Activated T-helper 9 cell treated with anti-CD3 and anti-CD28 coated beads, Interleukin-2, amount 50 U/mL, for 16 hours (primary cell): ENCODE results near the gene NACC2.
A peak's percentile ranks its signal among the peaks of the same experiment; 100 is the strongest.

ENCODE experiments used
- DNase-seq: peaks from one replicate; pipeline ENCODE4 v3.0.0-alpha.2; 2020; ENCODE audit warnings: low read depth

The NACC2 gene

GRCh38 chr9:136129176-136129575, 34.1 kb upstream of the NACC2 start:
- DNase-seq: no peak

GRCh38 chr9:136128436-136128835, 33.3 kb upstream of the NACC2 start:
- DNase-seq: no peak

- DNase-seq: no peak
Observed at GRCh38 chr9:136127313-136127712, 32.2 kb upstream of the NACC2 start.

GRCh38 chr9:136124976-136125692, 30.0 kb upstream of the NACC2 start:
- no peak for DNase-seq

- DNase-seq: peak; percentile 69
Observed at GRCh38 chr9:136122425-136123383, 27.6 kb upstream of the NACC2 start.

- DNase-seq: no peak
Observed at GRCh38 chr9:136121801-136122200, 26.7 kb upstream of the NACC2 start.

GRCh38 chr9:136120438-136120844, 25.4 kb upstream of the NACC2 start:
- no peak for DNase-seq

GRCh38 chr9:136119883-136120393, 24.8 kb upstream of the NACC2 start:
- DNase-seq: no peak

- no peak for DNase-seq
Observed at GRCh38 chr9:136119061-136119882, 24.2 kb upstream of the NACC2 start.

GRCh38 chr9:136118320-136119060, 23.4 kb upstream of the NACC2 start, which contains the start of gene TMEM250:
Gene TMEM250, minus strand, starts transcription at chr9:136118875. Its CDS starts 1,975 bp downstream, at chr9:136116900.
- peak; percentile 95 for DNase-seq

GRCh38 chr9:136117916-136118319, 22.8 kb upstream of the NACC2 start:
- no peak for DNase-seq

- no peak for DNase-seq
Observed at GRCh38 chr9:136117291-136117915, 22.3 kb upstream of the NACC2 start.

GRCh38 chr9:136116360-136117098, 21.4 kb upstream of the NACC2 start:
- no peak for DNase-seq

- DNase-seq: no peak
Observed at GRCh38 chr9:136115641-136116359, 20.7 kb upstream of the NACC2 start.

GRCh38 chr9:136115206-136115605, 20.1 kb upstream of the NACC2 start:
- no peak for DNase-seq

GRCh38 chr9:136114610-136115009, 19.5 kb upstream of the NACC2 start:
- no peak for DNase-seq

- no peak for DNase-seq
Observed at GRCh38 chr9:136112541-136112940, 17.5 kb upstream of the NACC2 start.

- no peak for DNase-seq
Observed at GRCh38 chr9:136111910-136112309, 16.8 kb upstream of the NACC2 start.

GRCh38 chr9:136111190-136111589, 16.1 kb upstream of the NACC2 start:
- DNase-seq: no peak
